GM12878 (cell line): ENCODE measurements around the gene KCNS1. TPM values are rescaled to one million over a fixed set of nuclear protein-coding genes. Genes with fewer than 3 reads are reported as not detected.

Experiments
- ATAC-seq: fragments of 200-7000 bp; cut with Tn5 transposase; 3 replicates; pipeline ENCODE4 v1.9.1; 2020; ENCODE audit warnings: mild to moderate bottlenecking, moderate library complexity
- BruUV-seq: library from RNA; stranded (reverse); fragments of 400-500 nt; replicated peaks from 2 replicates; lab custom pipeline; 2021; lab: Mats Ljungman, UMichigan
- CTCF ChIA-PET: fragments of 300-600 bp; sonication (Branson Sonifier 250); formaldehyde crosslinking; extraction: SDS; loops from one replicate; lab custom pipeline; 2021; ENCODE audit warnings: inconsistent platforms; lab: Yijun Ruan, JAX
- POLR2A ChIA-PET: fragments of 350-600 bp; formaldehyde crosslinking; extraction: SDS; loops from one replicate; lab custom pipeline; 2021; ENCODE audit warnings: inconsistent platforms; lab: Charles Lee
- RAD21 ChIA-PET: fragments of 300-600 bp; sonication (Branson Sonifier 250); formaldehyde crosslinking; loops from one replicate; lab custom pipeline; 2023; ENCODE audit warnings: antibody characterized with exemption; ENCODE audit not compliant: unreplicated experiment; lab: Charles Lee
- SMC1A ChIA-PET: fragments of 300-600 bp; sonication (Branson Sonifier 250); formaldehyde crosslinking; loops from one replicate; lab custom pipeline; 2023; ENCODE audit not compliant: unreplicated experiment, uncharacterized antibody; lab: Charles Lee
- DNase-seq: peaks from one replicate; pipeline ENCODE4 v3.0.0-alpha.2; 2011; ENCODE audit warnings: low read depth, low spot score
- FAIRE-seq: peaks from 3 replicates; lab custom pipeline; 2011; peaks lifted over from hg19 to GRCh38; lab: Jason Lieb, UNC
- H2AFZ ChIP-seq: 2 replicates; pipeline ENCODE4 v1.6.0; 2011; ENCODE audit warnings: low read depth, low read length, control low read depth; ENCODE audit not compliant: control insufficient read depth
- H3K27ac ChIP-seq: 2 replicates; pipeline ENCODE4 v1.5.1; 2011; ENCODE audit warnings: control low read depth; ENCODE audit not compliant: control insufficient read depth, insufficient read depth
- H3K27me3 ChIP-seq, 2 experiments: replicated peaks in 1 of 2; 2 replicates each; pipeline versions ENCODE4 v1.6.0 to v1.6.1; 2011; ENCODE audit warnings: low read length in 1 of 2; ENCODE audit not compliant: control insufficient read depth in 2 of 2, insufficient read depth in 2 of 2
- H3K36me3 ChIP-seq, 2 experiments: 2 replicates each; pipeline ENCODE4 v1.5.1; 2011; ENCODE audit warnings: low read length in 1 of 2; ENCODE audit not compliant: control insufficient read depth in 2 of 2, insufficient read depth in 2 of 2
- H3K4me1 ChIP-seq: 2 replicates; pipeline ENCODE4 v1.6.1; 2011; ENCODE audit warnings: mild to moderate bottlenecking, low read length, moderate library complexity, mixed read lengths; ENCODE audit not compliant: control insufficient read depth, insufficient read depth
- H3K4me2 ChIP-seq: 2 replicates; pipeline ENCODE4 v1.6.0; 2011; ENCODE audit warnings: control low read depth; ENCODE audit not compliant: control insufficient read depth, insufficient read depth
- H3K4me3 ChIP-seq: fragments of 200-600 bp; sonication (generic); 2 replicates; pipeline ENCODE4 v1.5.1; 2016
- H3K79me2 ChIP-seq: 2 replicates; pipeline ENCODE4 v1.6.0; 2011; ENCODE audit warnings: low read length; ENCODE audit not compliant: control insufficient read depth, insufficient read depth
- H3K9ac ChIP-seq: 2 replicates; pipeline ENCODE4 v1.8.0; 2011; ENCODE audit warnings: low read length, control low read depth, mixed read lengths; ENCODE audit not compliant: control insufficient read depth, insufficient read depth
- H3K9me3 ChIP-seq: replicated peaks from 3 replicates; pipeline ENCODE4 v1.5.1; 2011; ENCODE audit warnings: mild to moderate bottlenecking, low read length; ENCODE audit not compliant: control insufficient read depth, insufficient read depth
- H4K20me1 ChIP-seq: 2 replicates; pipeline ENCODE4 v1.6.0; 2011; ENCODE audit not compliant: control insufficient read depth, insufficient read depth
- BCL11A ChIP-seq: IDR thresholded peaks from 2 replicates; pipeline ENCODE4 v1.6.1; 2011; ENCODE audit warnings: low read depth, low read length
- BHLHE40 ChIP-seq, 2 experiments: fragments of 450-650 bp in 1 of 2; IDR thresholded peaks; 2 replicates each; pipeline ENCODE4 v1.6.1; 2011 to 2017; ENCODE audit warnings: low read depth in 2 of 2, borderline replicate concordance in 1 of 2, improper control_type of control experiment in 1 of 2, low read length in 1 of 2, mild to moderate bottlenecking in 1 of 2
- CUX1 ChIP-seq: IDR thresholded peaks from 2 replicates; pipeline ENCODE4 v1.6.1; 2012; ENCODE audit warnings: improper control_type of control experiment, low read depth, low read length; ENCODE audit not compliant: insufficient replicate concordance
- DPF2 ChIP-seq: fragments of 450-650 bp; IDR thresholded peaks from 2 replicates; pipeline ENCODE4 v1.6.1; 2017; ENCODE audit warnings: mild to moderate bottlenecking
- EP300 ChIP-seq, 2 experiments: fragments of 150-350 bp in 1 of 2; IDR thresholded peaks; 2 replicates each; pipeline ENCODE4 v1.6.1; 2011 to 2012; ENCODE audit warnings: low read depth in 2 of 2, low read length in 2 of 2, borderline replicate concordance in 1 of 2, improper control_type of control experiment in 1 of 2, inconsistent platforms in 1 of 2; ENCODE audit not compliant: control insufficient read depth in 1 of 2
- HCFC1 ChIP-seq: fragments of 150-350 bp; IDR thresholded peaks from 2 replicates; pipeline ENCODE4 v1.6.1; 2014; ENCODE audit warnings: low read length
- RELB ChIP-seq: fragments of 450-650 bp; IDR thresholded peaks from 2 replicates; pipeline ENCODE4 v1.6.1; 2017; ENCODE audit warnings: low read depth, mild to moderate bottlenecking, moderate library complexity
- SREBF1 ChIP-seq: IDR thresholded peaks from 2 replicates; pipeline ENCODE4 v1.6.1; 2012; ENCODE audit warnings: mild to moderate bottlenecking, low read length
- SUZ12 ChIP-seq: fragments of 200-600 bp; sonication (generic); IDR thresholded peaks from one replicate; pipeline ENCODE4 v1.6.1; 2018; ENCODE audit warnings: antibody characterized with exemption, mild to moderate bottlenecking; ENCODE audit not compliant: unreplicated experiment
- TBL1XR1 ChIP-seq: IDR thresholded peaks from 2 replicates; pipeline ENCODE4 v1.6.1; 2012; ENCODE audit warnings: low read depth, low read length, improper control_type of control experiment
- YY1 ChIP-seq: IDR thresholded peaks from 2 replicates; pipeline ENCODE4 v1.6.1; 2011; ENCODE audit warnings: low read depth, mild to moderate bottlenecking, low read length
- ZNF207 ChIP-seq: fragments of 450-650 bp; IDR thresholded peaks from 2 replicates; pipeline ENCODE4 v1.6.1; 2014; ENCODE audit warnings: antibody characterized with exemption, mild to moderate bottlenecking, borderline replicate concordance
- ZSCAN29 ChIP-seq: fragments of 450-650 bp; IDR thresholded peaks from 2 replicates; pipeline ENCODE4 v1.6.1; 2017; ENCODE audit warnings: mild to moderate bottlenecking, moderate library complexity
- WGBS: methylation state at CpG from one replicate; pipeline ENCODE4 v1.1.6; 2016; ENCODE audit warnings: low lambda C conversion rate; ENCODE audit not compliant: insufficient replicate concordance, insufficient coverage; ENCODE audit errors: missing lambda C conversion rate; 5-methylcytosine and 5-hydroxymethylcytosine counted together
- in situ Hi-C: fragments of 300-500 bp; cut with MboI; formaldehyde crosslinking; loops from 9 replicates; pipeline ENCODE4 v1.14.3; 2018; ENCODE audit warnings: mixed read lengths
- intact Hi-C: fragments of 100-400 bp; cut with micrococcal nuclease; formaldehyde crosslinking; loops from one replicate; pipeline ENCODE4 v1.14.2; 2022; ENCODE audit not compliant: unreplicated experiment
- polyA plus RNA-seq, 11 experiments: library from polyadenylated mRNA; depleted of rRNA in 4 of 11; unstranded in 6 of 11; stranded (reverse) in 5 of 11; fragments of >200 nt; fragmentation: Nextera tagmentation in 4 of 11; fragmentation: Illumina TruSeq in 1 of 11; extraction: Ambion mirVana in 4 of 11; extraction: Trizol in 1 of 11; gene quantifications; 1 replicate in 1 of 11; 2 replicates in 10 of 11; pipeline versions ENCODE4 v1.2.1 to v1.2.3, GENCODE V29; 2011 to 2016; ENCODE audit warnings: inconsistent platforms in 2 of 11, missing spikeins in 2 of 11, low read depth in 1 of 11
- total RNA-seq, 4 experiments: library from RNA; depleted of rRNA in 3 of 4; stranded (reverse); fragments of >200 nt in 3 of 4; fragmentation: Illumina TruSeq in 1 of 4; extraction: Trizol in 1 of 4; gene quantifications; 2 replicates each; pipeline versions ENCODE4 v1.2.1 to v1.2.3, GENCODE V29; 2013 to 2021

The KCNS1 gene
- total and polyA plus RNA-seq, 10 of the 15 experiments (the other 5 are each of a cell fraction or from before 2014, with no cell fraction given) = not detected

DNA sequence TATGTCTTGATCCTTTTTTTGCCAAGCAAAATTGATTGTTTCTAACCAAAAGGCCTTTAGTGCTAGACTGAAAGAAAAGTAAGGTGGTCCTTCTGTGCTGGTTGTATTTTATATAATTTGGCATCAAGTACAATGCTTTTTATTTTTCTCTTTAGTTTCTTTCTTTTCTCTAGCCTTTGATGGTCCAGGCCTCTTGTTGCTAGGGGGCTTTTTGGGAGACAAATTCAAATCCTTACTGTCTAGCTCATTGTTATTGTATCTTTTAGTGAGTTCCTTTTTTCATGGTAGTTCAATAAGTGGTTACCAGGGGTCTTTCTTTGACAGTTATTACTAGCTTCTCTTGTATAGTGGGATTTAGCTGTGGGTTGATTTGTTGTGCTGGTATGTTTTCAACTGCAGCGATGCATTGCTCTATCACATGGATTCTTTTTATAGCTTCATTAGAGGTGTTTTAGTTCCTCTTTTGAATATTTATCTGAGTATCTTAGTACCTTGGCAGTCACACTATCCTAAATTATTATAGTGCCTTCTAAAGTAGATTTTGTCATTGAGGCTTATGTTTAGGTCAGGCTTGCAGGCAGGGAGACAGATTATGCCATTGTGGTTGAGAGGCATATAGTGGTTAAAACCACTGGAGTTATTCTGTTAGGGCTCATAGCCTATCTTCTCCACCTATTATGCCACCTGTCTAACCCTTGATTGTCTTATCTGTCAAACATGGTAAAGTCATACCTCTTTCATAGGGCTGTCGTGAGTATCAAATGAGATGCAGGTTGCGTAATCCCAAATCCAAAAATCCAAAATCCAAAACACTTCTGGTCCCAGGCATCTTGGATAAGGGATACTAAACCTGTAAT is 49.5 kb downstream of the KCNS1 start (continued):
- TF ChIP-seq BCL11A (peak; percentile 61; the same call in 1 of the 2 replicates), EP300 (IDR thresholded peaks at IDR 0.05; ENCODE audit: borderline replicate concordance in 1 of 2, control insufficient read depth in 1 of 2, low read depth in 2 of 2, low read length in 2 of 2) (peak; percentile 71 to 82; a peak in 2 of 4 replicates)
- TF ChIP-seq, all 136 proteins: peak for 27

GRCh38 chr20:45049904-45050471 is 50.9 kb downstream of the KCNS1 start:
- ChIA-PET CTCF (interaction anchor here (0.7 to 8.5 kb wide), 22 partner anchors 8 to 387 kb away, joined by 3 to 91 read pairs (median 4); partner anchors contain the start of gene SYS1), RAD21 (interaction anchor here (0.6 to 4.3 kb wide), 10 partner anchors 11 to 721 kb away, joined by 3 to 47 read pairs (median 5); partner anchors contain the start of gene TOMM34), SMC1A (interaction anchor here (0.8 to 6.9 kb wide), 22 partner anchors 9 to 721 kb away, joined by 3 to 82 read pairs (median 6); partner anchors contain the start of genes PABPC1L and STK4), POLR2A (interaction anchor here (0.6 to 2.0 kb wide), 5 partner anchors 44 to 253 kb away, joined by 3 to 8 read pairs (median 5); no protein-coding TSS in a partner anchor)
- H3K9me3 ChIP-seq = no peaks in the 10 kb centered on the region
- BruUV-seq = no TSS peak
- FAIRE-seq (no peak), DNase-seq (no peak), ATAC-seq (peak; percentile 30)
- no peak overlapping the region for H2AFZ ChIP-seq
- intact Hi-C loops (loop anchor here (5.0 kb wide), 1 partner anchor 242 kb away; no protein-coding TSS in a partner anchor), in situ Hi-C loops (no loop called here)
- WGBS = 48% methylated on average over 5 of the region's 5 CpGs
- peaks cover 2 to 11% of the 10 kb centered on the region in 2 experiments for H3K36me3 ChIP-seq
- H3K9ac ChIP-seq = no peak overlapping the region
- peaks cover 32% of the 10 kb centered on the region for H3K79me2 ChIP-seq
- H3K27me3 ChIP-seq = no peaks in the 10 kb centered on the region
- no peaks in the 10 kb centered on the region for H4K20me1 ChIP-seq
- peak overlapping the region; percentile 45; the same call in 1 of the 2 replicates for H3K4me2 ChIP-seq
- peak overlapping the region; percentile 24; the same call in 1 of the 2 replicates for H3K27ac ChIP-seq
- no peak overlapping the region for H3K4me3 ChIP-seq
- peaks cover 48% of the 10 kb centered on the region for H3K4me1 ChIP-seq
- TF ChIP-seq ZNF207 = no peak
- peak; percentile 45 to 72 for TF ChIP-seq BHLHE40 (IDR thresholded peaks at IDR 0.05; ENCODE audit: borderline replicate concordance in 1 of 2, low read depth in 2 of 2, low read length in 1 of 2)
- TF ChIP-seq DPF2 = 0 out of 2 replicates have a peak, but pooled peaks have one; percentile 17
- no peak for TF ChIP-seq HCFC1
- no peak for TF ChIP-seq YY1
- TF ChIP-seq RELB = no peak
- no peak for TF ChIP-seq SREBF1
- TF ChIP-seq SUZ12 = no peak
- no peak for TF ChIP-seq ZSCAN29
- no peak for TF ChIP-seq TBL1XR1
- no peak for TF ChIP-seq CUX1
